Smooth muscle cell (in vitro differentiated cells): ENCODE measurements around the gene ERO1B. TPM values are rescaled to one million over a fixed set of nuclear protein-coding genes. Genes with fewer than 3 reads are reported as not detected.

ENCODE experiments used
- DNase-seq: peaks from one replicate; lab custom pipeline; 2025; ENCODE audit not compliant: unreplicated experiment; lab: John Stamatoyannopoulos, UW
- H2AFZ ChIP-seq: fragments of 200-600 bp; sonication (generic); 2 replicates; pipeline ENCODE4 v1.6.0; 2016; ENCODE audit warnings: antibody characterized with exemption, low read depth, mild to moderate bottlenecking
- H3F3A ChIP-seq: fragments of 200-600 bp; sonication (generic); 2 replicates; pipeline ENCODE4 v1.6.0; 2017; ENCODE audit warnings: antibody characterized with exemption, low read depth
- H3K27ac ChIP-seq: fragments of 200-600 bp; sonication (generic); 2 replicates; pipeline ENCODE4 v1.5.1; 2016; ENCODE audit warnings: low read depth, mild to moderate bottlenecking
- H3K27me3 ChIP-seq: fragments of 200-600 bp; sonication (generic); 2 replicates; pipeline ENCODE4 v1.6.1; 2016; ENCODE audit warnings: low read depth, mild to moderate bottlenecking
- H3K36me3 ChIP-seq: fragments of 200-600 bp; sonication (generic); 2 replicates; pipeline ENCODE4 v1.5.1; 2016; ENCODE audit warnings: low read depth
- H3K4me1 ChIP-seq: fragments of 200-600 bp; sonication (generic); 2 replicates; pipeline ENCODE4 v1.5.1; 2016; ENCODE audit warnings: low read depth
- H3K4me2 ChIP-seq: fragments of 200-600 bp; sonication (generic); 2 replicates; pipeline ENCODE4 v1.6.0; 2016; ENCODE audit warnings: mild to moderate bottlenecking
- H3K4me3 ChIP-seq: fragments of 200-600 bp; sonication (generic); 2 replicates; pipeline ENCODE4 v1.5.1; 2016; ENCODE audit warnings: mild to moderate bottlenecking
- H3K79me2 ChIP-seq: fragments of 200-600 bp; sonication (generic); 2 replicates; pipeline ENCODE4 v1.6.0; 2016; ENCODE audit warnings: low read depth, mild to moderate bottlenecking
- H3K9ac ChIP-seq: fragments of 200-600 bp; sonication (generic); 2 replicates; pipeline ENCODE4 v1.6.0; 2016; ENCODE audit warnings: low read depth
- H3K9me3 ChIP-seq: fragments of 200-600 bp; sonication (generic); replicated peaks from 2 replicates; pipeline ENCODE4 v1.5.1; 2016; ENCODE audit warnings: low read depth
- H4K20me1 ChIP-seq: fragments of 200-600 bp; sonication (generic); 2 replicates; pipeline ENCODE4 v1.6.0; 2016; ENCODE audit warnings: low read depth
- CTCF ChIP-seq: fragments of 200-600 bp; sonication (generic); IDR thresholded peaks from 2 replicates; pipeline ENCODE4 v1.5.1; 2017; ENCODE audit warnings: borderline replicate concordance, mild to moderate bottlenecking, antibody characterized with exemption; ENCODE audit not compliant: insufficient read depth, poor library complexity, severe bottlenecking
- WGBS: methylation state at CpG from one replicate; pipeline ENCODE4 v1.1.7; 2016; ENCODE audit warnings: low lambda C conversion rate; 5-methylcytosine and 5-hydroxymethylcytosine counted together
- polyA plus RNA-seq: library from polyadenylated mRNA; unstranded; fragments of >200 nt; fragmentation: Nextera tagmentation; extraction: Ambion mirVana; gene quantifications from 2 replicates; pipeline ENCODE4 v1.2.1, GENCODE V29; 2016
- total RNA-seq: library from RNA; depleted of rRNA; stranded (reverse); fragments of >200 nt; gene quantifications from 2 replicates; pipeline ENCODE4 v1.2.3, GENCODE V29; 2014

ERO1B gene
- total and polyA plus RNA-seq, 2 experiments from 2014 or later: 1.3 to 1.9 TPM

DNA sequence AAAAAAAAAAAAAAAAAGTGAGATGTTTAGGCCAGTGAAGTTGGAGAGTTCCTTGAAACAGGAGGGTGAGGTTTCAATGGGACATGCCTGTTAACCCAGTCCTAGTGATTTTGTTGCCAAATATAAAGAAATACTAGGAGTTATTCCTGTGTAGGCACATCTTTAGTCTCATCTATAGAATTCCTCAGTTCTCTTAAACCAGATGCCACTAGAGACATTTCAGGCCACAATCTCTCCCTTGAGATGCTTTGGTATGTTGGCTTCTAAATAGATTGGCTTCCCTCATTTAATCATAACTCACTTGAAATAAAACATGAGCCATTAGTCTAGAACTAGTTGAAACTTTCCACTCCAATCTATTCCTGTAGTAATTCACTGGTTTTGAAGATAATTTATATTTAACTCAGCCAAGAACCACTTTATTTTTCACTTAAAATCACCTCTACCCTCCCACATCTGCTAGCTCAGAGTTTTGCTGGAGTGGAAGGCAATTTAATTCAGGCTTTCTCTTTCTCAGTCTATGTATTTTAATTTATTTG lies 109.6 kb downstream of the ERO1B start:
- H3K9ac ChIP-seq: no peak overlapping the region
- H2AFZ ChIP-seq: no peak overlapping the region
- no peaks in the 10 kb centered on the region for H3K79me2 ChIP-seq
- H3K27me3 ChIP-seq: no peaks in the 10 kb centered on the region
- H3K4me2 ChIP-seq: no peak overlapping the region
- H4K20me1 ChIP-seq: peaks cover 6% of the 10 kb centered on the region
- DNase-seq: no peak
- H3K9me3 ChIP-seq: no peaks in the 10 kb centered on the region
- H3K4me3 ChIP-seq: no peak overlapping the region
- no peak for TF ChIP-seq CTCF
- no peaks in the 10 kb centered on the region for H3K4me1 ChIP-seq
- no peaks in the 10 kb centered on the region for H3F3A ChIP-seq
- H3K27ac ChIP-seq: no peak overlapping the region
- no peaks in the 10 kb centered on the region for H3K36me3 ChIP-seq

- Histone ChIP-seq H3K9ac (no peak overlapping the region), H3K36me3 (no peaks in the 10 kb centered on the region), H3K27me3 (no peaks in the 10 kb centered on the region), H3K4me2 (no peak overlapping the region), H3K4me3 (no peak overlapping the region), H4K20me1 (no peaks in the 10 kb centered on the region), H3K27ac (no peak overlapping the region), H3F3A (no peaks in the 10 kb centered on the region), H2AFZ (no peak overlapping the region), H3K9me3 (no peaks in the 10 kb centered on the region), H3K4me1 (no peaks in the 10 kb centered on the region), H3K79me2 (no peaks in the 10 kb centered on the region)
- DNase-seq: no peak
- TF ChIP-seq CTCF: no peak
- 87% methylated on average over 10 of the region's 10 CpGs for WGBS
These were observed 112.9 kb downstream of the ERO1B start for GRCh38 chr1:236168716-236169429.

- Histone ChIP-seq H3K4me1 (no peaks in the 10 kb centered on the region), H3K27me3 (no peaks in the 10 kb centered on the region), H3K4me3 (no peak overlapping the region), H3K9me3 (no peaks in the 10 kb centered on the region), H3K9ac (no peak overlapping the region), H3K27ac (no peak overlapping the region), H2AFZ (no peak overlapping the region), H4K20me1 (no peaks in the 10 kb centered on the region), H3F3A (no peaks in the 10 kb centered on the region), H3K4me2 (no peak overlapping the region), H3K79me2 (no peaks in the 10 kb centered on the region), H3K36me3 (no peaks in the 10 kb centered on the region)
- no peak for TF ChIP-seq CTCF
- no peak for DNase-seq
- 92% methylated on average over 4 of the region's 4 CpGs for WGBS
These were observed 114.2 kb downstream of the ERO1B start for GRCh38 chr1:236167578-236167977.

DNA sequence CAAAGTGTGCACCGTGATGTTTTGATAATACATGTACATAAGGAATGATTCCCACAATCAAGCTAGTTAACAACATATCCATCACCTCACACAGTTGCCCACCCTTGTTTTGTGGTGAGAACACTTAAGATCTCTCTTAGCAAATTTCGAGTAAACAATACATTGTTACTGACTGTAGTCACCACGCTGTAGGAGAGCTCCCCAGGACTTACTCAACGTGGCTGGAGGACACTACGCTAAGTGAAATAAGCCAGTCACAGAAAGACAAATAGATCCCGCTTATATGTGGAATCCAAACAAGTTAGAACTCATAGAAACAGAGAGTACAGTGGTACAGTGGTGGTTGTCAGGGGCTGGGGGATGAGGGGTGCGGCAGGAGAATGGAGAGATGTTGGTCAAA lies 114.6 kb downstream of the ERO1B start:
- DNase-seq: no peak
- TF ChIP-seq CTCF: no peak
- Histone ChIP-seq H3K4me1 (no peaks in the 10 kb centered on the region), H3K4me3 (no peak overlapping the region), H3K36me3 (no peaks in the 10 kb centered on the region), H3K27me3 (no peaks in the 10 kb centered on the region), H3K79me2 (no peaks in the 10 kb centered on the region), H3K27ac (no peak overlapping the region), H3F3A (no peaks in the 10 kb centered on the region), H3K4me2 (no peak overlapping the region), H3K9ac (no peak overlapping the region), H2AFZ (no peak overlapping the region), H3K9me3 (no peaks in the 10 kb centered on the region), H4K20me1 (no peaks in the 10 kb centered on the region)
- 90% methylated on average over 7 of the region's 7 CpGs for WGBS
